Ammon's horn (tissue), 1 donor: Measurements from ENCODE around the gene FAM131A.
"Not testable (repeated sequence)": the region's sequence is repeated elsewhere in the genome, so short reads cannot be mapped to it uniquely, and the experiment has no call there.

Experiments used
- DNase-seq: peaks from one replicate; pipeline ENCODE4 v3.0.0-alpha.2; 2016; ENCODE audit warnings: low spot score

The FAM131A gene

DNA sequence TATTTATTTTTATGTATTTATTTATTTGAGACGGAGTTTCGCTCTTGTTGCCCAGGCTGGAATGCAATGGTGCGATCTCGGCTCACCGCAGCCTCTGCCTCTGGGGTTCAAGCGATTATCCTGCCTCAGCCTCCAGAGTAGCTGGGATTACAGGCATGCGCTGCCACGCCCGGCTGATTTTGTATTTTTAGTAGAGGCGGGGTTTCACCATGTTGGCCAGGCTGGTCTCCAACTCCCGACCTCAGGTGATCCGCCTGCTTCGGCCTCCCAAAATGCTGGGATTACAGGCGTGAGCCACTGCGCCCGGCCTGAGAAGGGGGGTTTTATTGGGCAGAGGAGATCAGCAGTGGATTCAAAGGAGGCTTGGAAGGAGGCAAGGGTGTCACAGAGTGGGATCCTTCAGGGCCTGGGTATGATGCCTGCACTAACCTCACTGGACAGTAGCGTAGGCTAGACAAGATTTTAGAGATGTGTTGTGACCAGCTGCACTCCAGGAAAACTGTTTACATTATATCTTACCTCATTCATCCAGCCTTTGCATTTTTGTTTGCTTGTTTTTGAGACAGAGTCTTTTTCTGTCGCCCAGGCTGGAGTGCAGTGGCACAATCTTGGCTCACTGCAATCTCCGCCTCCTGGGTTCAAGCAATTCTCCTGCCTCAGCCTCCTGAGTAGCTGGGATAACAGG, 2.2 kb downstream of the FAM131A start:
- DNase-seq = not testable (repeated sequence)

DNA sequence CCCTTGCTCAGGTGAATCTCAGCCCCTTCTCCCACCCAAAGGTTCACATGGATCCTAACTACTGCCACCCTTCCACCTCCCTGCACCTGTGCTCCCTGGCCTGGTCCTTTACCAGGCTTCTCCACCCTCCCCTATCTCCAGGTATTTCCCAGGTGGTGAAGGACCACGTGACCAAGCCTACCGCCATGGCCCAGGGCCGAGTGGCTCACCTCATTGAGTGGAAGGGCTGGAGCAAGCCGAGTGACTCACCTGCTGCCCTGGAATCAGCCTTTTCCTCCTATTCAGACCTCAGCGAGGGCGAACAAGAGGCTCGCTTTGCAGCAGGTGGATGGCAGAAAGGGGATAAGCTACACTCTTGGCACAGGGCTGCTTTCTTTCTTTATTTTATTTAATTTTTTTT, 4.5 kb downstream of the FAM131A start:
- no peak for DNase-seq

DNA sequence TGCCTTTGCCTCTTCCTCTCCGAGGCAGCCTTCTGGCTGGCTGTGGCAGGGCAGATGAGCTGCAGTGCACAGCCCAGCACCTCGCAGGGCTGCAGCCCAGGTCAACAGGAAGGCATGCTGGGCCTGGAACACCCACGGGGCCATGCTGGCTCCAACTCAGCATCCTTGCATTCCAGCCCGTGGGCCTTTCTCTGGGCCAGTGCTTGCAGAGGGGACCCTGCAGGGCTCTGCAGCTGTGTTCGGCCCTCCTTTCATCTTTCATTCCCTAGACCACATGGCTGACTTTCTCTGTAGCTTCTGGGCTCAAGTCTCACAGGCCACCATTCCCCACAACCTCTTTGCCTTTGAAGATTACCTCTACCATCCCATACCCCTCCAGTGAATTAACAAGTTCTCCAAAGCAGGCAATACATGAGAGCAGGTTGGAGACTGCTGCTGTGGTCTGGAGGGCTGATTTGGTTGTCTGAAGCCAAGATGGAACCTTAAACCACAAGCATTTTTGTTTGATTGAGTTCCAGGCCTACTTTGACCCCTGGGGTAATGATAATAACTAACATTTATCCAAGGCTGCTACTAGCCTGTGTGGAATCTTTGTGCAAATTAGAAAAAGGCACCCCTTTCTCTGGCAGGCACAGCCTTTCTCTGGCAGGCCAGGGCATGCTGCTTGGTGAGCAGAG, 5.9 kb downstream of the FAM131A start:
- DNase-seq = no peak

DNA sequence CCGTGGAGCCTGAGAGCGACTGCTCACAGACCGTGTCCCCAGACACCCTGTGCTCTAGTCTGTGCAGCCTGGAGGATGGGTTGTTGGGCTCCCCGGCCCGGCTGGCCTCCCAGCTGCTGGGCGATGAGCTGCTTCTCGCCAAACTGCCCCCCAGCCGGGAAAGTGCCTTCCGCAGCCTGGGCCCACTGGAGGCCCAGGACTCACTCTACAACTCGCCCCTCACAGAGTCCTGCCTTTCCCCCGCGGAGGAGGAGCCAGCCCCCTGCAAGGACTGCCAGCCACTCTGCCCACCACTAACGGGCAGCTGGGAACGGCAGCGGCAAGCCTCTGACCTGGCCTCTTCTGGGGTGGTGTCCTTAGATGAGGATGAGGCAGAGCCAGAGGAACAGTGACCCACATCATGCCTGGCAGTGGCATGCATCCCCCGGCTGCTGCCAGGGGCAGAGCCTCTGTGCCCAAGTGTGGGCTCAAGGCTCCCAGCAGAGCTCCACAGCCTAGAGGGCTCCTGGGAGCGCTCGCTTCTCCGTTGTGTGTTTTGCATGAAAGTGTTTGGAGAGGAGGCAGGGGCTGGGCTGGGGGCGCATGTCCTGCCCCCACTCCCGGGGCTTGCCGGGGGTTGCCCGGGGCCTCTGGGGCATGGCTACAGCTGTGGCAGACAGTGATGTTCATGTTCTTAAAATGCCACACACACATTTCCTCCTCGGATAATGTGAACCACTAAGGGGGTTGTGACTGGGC, 7.3 kb downstream of the FAM131A start:
- DNase-seq = no peak

DNA sequence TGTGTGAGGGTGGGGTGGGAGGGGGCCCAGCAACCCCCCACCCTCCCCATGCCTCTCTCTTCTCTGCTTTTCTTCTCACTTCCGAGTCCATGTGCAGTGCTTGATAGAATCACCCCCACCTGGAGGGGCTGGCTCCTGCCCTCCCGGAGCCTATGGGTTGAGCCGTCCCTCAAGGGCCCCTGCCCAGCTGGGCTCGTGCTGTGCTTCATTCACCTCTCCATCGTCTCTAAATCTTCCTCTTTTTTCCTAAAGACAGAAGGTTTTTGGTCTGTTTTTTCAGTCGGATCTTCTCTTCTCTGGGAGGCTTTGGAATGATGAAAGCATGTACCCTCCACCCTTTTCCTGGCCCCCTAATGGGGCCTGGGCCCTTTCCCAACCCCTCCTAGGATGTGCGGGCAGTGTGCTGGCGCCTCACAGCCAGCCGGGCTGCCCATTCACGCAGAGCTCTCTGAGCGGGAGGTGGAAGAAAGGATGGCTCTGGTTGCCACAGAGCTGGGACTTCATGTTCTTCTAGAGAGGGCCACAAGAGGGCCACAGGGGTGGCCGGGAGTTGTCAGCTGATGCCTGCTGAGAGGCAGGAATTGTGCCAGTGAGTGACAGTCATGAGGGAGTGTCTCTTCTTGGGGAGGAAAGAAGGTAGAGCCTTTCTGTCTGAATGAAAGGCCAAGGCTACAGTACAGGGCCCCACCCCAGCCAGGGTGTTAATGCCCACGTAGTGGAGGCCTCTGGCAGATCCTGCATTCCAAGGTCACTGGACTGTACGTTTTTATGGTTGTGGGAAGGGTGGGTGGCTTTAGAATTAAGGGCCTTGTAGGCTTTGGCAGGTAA, 8.1 kb downstream of the FAM131A start:
- peak; percentile 95 for DNase-seq

DNA sequence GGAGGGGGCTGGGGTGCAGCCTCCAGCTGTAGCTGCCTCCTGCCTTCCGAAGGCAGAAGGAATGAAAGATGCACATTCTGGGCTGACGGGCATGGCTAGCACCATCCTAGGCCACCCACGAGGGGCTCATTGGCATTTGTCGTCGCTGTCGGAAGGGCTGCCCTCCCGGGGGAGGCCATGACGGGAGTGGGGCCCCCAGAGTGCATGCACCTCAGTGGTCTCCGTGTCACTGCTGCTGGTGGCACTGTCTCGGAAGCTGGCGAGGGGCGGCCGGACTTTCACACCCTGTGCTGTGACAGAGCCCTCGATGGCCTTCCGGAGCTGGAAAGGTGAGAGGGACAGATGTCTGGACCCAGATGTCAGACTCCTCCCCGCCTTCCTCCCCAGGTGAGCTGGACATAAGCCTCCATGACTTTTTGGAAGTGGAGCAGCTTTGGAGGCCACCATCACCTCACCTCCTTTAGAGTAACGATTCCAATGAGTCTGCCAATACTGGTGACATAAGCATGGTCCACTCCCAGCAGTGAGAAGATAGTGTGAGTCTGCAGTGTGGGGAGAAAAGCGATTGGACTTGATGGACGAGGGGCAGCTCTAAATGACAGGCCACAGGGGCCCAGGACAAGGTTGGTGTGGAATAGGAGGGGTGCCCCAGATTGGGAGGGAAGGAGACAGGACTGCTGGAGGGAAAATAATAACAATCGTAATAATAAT, 9.2 kb downstream of the FAM131A start:
- no peak for DNase-seq

DNA sequence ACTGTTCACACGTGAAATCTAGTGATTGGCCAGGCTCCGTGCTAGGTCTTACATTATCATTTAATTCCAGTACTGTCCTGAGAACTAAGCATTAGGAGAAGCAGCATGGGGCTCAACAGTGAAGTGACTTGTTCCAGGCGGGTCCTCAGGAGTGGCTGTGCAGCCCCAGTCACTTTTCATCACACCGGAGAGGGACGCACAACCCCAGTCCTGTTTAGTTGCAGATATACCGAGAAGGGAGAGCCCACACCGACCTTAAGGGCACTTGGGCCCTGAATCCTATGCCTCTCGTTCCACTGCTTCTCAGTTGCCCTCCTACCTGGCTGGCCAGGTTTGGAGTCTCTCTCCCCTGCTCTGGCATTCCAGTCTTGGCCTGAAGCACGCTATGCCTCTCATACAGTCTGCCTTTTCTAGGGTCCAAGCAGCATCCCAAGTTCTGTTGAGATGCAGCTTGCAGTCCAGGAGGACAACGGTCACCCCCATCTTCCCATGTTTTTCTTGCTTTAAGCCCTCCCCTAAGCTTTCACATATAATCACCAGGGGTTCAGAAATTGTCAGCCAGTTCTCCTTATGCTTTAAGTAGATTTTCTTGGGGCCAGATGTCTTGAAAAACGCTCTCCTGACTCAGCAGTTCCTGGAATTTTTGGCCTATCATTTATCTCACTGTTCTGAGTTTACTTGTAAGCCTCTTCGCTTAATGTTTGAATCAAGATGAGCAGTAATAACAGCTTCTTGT, 10.1 kb downstream of the FAM131A start:
- no peak for DNase-seq

DNA sequence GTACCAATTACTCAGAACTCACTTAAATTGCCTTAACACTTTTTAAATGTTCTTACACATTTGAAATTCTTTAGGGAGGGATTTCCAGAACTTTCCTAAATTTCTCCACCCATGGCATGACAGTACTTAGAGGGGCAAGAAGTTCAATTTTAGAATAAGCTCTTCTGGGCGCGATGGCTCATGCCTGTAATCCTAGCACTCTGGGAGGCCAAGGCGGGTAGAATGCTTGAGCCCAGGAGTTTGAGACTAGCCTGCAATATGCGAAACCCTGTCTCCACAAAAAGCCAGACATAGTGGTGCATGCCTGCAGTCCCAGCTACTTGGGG, 10.6 kb downstream of the FAM131A start:
- DNase-seq = no peak

DNA sequence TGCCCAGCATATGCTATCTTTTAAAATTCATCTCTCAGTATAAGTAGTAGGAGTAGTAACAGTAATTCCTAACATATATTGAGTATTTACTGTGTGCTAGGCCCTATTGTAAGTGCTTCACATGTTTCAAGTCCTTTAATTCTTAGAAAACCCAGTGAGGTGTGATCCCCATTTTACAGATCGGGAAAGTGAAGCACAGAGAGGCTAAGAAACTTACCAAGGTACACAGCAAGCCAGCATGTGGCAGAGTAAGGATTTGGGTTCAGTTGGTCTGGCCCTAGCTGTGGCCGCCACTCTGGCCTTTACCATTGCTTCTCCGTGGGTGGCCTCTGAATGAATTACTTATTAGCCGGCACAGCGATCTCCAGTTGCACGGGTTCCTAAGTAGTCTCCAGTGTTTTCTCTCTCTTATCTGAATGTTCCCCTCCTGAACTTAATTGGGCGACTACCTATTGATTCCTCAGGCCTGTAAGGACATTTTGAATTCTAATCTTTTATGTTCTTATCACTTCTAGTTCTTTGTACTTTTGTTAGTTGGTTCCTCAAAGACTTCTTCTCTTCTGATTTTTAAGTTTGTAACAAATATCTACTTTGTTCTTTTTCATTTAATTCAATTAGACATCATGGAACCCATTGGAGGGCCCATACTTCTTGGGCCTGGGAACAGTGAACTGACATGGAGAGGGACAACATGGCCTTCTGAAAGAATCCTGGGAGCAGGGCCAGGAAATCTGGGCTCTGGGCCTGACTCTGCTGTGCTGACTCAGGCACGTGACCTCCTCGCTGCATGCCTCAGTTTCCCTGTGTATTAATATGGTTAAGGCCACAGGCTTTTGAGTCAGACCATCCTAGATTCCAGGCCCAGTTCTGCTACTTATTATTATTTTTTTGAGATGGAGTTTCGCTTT, 12.4 kb downstream of the FAM131A start:
- peak; percentile 39 for DNase-seq

DNA sequence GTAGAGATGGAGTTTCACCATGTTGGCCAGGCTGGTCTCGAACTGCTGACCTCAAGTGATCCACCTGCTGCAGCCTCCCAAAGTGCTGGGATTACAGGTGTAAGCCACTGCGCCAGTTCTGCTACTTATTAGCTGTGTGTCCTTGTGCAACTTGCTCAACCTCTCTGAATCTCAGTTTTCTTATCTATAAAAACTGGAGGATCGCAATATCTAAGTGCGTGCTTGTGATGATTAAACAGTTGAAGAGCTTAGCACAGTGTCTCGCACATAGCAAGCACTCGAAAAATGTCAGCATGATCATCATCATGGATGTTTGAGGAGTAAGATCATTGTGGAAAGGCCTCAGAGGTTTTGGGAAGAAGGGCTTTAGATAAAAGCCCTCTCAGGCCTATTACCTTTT, 13.2 kb downstream of the FAM131A start:
- no peak for DNase-seq

DNA sequence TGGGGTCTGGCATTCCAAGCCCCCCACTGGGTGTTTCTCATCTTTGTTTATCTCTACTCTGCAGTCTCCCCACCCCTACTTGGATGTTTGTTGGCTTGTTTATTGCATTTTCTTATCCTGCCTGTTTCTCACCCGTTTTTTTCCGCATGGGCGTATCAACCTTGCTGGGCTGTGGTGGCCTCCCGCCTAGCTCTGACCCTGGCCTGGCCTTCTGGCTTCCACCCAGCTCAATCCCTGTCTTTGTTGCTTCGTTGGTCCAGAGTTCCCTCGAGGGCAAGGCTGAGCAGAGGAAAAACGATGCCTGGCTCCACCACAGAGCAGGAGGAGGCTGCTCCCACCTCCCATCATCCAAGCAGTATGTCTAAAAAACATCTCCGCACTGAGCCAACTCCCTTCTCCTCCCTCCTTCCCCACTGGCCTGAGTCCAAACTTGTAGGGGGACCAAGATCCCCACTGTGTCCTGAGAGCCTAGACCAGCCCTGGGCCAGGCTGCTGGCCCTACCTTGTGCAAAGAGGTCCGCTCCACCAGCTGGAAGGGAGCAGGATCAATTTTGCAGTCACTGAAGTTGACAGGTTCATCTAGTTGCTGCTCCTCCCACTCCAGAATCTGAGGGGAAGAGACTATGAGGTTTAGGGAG, 14.2 kb downstream of the FAM131A start:
- peak; percentile 33 for DNase-seq

DNA sequence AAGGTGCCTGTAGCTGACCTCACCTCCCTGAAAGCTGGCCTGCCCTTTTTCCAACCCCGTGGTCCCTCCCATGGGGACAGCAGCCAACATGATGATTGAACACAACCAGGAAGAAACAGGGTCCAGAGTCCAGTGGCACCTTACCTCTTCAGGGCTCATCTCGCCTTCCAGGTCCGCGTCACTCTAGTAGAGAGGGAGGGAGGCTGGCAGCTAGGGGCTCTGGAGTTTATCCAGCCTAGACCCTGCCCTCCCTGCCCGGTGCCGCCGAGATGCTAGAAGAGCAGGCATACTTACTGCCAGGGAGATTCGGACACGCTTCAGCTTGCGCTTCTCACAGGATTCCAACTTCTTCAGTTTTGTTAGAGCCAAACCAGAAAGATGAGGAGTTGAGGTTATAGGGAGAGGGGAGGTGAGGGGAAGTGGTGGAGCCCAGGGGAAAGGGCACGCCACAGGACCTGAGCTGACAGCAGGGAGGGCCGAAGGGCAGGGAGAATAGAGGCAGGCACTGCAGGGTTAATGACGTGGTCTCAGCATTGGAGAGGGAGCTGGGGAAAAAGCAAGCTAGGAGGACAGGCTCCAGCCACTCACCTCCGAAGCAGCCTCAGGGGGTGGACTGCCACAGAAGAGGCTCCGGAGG, 14.9 kb downstream of the FAM131A start:
- no peak for DNase-seq

DNA sequence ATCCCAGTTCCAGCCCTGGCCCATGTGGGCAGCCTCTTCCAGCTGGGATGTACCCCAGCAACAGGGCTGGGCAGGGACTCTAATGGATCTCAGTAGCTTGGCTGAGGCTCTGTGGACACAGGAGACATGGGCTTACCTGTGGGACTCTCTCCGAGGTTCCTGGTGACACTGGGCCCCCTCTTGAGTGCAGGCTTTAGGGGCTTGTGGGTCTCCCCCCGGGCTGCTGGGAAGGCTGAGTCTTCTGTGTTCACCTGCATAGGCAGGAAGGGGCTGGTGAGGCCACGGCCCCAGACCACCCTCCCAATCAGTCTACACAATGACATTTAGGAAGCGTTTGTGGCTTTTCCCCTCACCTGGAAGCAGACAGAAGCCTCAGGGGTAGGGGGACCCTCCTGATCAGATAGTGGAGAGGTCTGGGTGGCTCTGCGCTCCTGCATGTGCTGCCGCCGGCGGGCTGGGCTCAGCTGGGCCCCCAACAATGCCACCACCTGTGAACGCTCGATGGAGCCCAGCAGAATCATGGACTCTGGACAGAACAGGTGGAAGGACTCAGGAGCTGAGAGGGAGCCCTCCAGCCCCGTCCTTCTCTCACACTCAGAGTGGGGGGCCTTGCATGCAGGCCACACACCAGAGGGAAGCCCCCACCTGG, 15.6 kb downstream of the FAM131A start:
- no peak for DNase-seq

DNA sequence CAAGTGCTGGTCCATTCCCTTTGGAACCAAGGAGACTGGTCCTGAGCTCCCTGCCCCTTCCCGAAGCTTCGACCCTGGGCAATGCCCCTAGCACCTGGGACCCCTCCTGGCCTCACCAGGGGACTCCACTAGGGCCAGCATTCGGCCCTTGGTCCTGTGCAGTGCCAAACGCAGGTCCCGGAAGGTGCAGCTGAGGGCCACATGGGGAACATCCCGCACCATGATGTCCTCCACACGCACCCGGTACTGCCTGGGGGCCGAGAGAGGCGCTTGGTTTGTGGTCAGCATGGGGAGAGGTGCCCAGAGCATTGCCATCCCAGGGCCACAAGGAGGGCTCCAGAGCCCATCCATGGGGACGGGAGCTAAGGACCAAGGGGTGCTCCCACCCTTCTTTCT, 16.1 kb downstream of the FAM131A start:
- DNase-seq = no peak

DNA sequence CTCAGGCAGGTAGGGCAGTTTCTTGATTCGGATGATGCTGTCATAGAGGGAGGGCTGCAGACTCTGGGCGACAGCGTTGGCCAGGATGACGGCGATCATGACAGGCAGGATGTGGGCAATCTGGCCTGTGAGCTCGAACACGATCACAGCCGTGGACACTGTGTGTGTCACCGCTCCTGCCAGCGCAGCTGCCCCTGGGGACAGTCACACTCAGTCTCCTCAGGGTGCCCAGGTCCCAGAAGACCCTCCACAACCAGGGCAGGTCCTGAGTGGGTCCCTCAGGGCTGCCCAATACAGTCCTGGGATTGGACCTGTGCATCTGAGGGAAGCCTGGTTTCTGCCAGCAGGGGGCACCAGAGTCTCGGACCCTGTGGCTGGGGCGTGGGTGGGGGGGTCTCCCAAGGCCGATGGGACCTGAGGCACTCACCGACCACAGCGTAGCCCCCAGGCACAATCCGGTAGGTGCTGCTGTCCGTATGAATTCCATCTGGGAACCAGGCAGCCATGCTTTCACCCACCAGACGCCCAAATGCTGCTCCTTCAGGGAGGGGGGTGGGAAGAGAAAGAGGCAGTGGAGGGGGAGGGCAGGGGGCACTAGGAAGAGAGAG, 16.8 kb downstream of the FAM131A start:
- DNase-seq = peak; percentile 38

DNA sequence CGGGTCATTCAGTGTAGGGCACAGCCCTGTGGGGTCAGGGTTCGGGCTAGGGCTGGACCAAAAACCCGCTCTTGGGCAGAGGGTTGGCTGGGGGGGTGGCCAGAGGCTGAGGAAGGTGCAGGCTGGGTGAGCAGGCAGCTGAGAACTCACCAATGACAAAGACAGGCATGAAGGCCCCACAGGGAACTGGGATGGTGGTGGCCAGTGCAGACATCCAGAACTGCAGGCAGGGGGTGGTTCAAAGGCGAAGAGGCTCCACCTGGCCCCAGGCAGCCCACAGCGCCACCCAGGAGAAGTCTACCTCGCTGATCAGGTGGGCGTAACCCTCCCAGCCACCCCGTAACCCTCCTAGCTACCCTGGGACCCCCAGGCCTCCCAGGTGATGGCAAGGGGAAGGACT, 17.4 kb downstream of the FAM131A start:
- DNase-seq = no peak

DNA sequence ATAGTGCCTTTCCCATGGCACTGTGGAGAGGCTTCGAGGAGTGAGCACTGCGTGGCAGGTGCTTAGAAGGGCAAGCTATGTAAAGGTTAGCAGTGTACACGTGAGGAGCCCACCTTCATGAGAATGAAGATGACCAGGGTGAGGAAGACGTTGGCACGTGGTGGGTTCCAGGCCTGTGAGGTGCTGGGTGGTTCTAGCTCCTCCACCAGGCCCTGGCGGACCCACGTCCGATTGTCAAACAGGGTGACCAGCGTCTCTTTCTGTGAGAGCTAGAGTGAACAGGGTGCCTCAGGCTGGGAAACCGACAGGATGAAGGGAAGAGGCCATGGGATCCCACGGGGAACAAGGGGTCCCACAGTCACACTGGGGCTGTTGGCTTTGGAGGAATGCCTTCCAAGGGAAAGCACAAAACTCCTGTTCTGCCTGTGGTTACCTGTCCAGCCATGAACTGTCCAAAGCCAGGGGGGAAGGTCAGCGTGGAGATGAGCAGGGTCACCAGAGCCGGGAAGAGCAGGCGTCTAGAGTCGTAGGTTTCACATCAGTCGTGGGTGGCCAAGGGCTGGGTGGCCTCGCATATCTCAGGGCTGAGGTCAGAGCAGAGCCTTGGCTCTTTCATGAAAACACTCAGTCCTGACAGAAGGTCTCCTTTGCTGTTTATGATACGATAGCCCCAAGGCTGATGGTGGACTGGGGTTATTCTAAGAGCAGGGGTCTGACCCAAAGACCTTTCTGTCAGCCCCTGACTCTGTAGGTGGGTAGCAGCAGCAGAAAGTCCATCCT, 18.1 kb downstream of the FAM131A start:
- DNase-seq = no peak
